Raji (cell line): ENCODE data around the gene LCP1.

Source experiments
- POLR2A ChIP-seq: IDR thresholded peaks from 2 replicates; pipeline ENCODE4 v1.6.1; 2011; ENCODE audit warnings: low read depth, low read length, control low read depth; ENCODE audit not compliant: insufficient read depth

Gene LCP1, protein sequence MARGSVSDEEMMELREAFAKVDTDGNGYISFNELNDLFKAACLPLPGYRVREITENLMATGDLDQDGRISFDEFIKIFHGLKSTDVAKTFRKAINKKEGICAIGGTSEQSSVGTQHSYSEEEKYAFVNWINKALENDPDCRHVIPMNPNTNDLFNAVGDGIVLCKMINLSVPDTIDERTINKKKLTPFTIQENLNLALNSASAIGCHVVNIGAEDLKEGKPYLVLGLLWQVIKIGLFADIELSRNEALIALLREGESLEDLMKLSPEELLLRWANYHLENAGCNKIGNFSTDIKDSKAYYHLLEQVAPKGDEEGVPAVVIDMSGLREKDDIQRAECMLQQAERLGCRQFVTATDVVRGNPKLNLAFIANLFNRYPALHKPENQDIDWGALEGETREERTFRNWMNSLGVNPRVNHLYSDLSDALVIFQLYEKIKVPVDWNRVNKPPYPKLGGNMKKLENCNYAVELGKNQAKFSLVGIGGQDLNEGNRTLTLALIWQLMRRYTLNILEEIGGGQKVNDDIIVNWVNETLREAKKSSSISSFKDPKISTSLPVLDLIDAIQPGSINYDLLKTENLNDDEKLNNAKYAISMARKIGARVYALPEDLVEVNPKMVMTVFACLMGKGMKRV

GRCh38 chr13:46181840-46182490, at the start of gene LCP1:
Gene LCP1, minus strand, starts transcription at chr13:46182177. Its CDS starts 22,515 bp downstream, at chr13:46159662.
- TF ChIP-seq POLR2A = peak; percentile 97

DNA sequence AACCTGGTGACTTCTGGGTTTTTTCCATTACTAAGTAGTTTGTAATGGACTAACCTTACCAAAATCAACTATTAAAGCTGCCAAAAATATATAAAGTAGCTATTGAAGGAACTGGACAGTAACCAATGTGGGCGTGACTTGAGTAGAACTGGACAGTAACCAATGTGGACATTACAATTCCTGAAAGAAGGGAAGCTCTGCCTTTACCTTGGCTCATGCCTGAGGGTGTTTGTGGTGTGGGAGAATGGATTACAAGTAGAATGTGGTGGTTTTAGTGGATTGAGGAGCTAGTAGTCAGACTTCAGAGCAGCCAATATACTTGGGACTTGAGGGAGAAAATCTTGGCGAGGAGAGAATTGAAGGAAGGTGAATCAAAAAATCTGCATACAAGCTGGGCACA, 47.3 kb upstream of the LCP1 start:
- no peak for TF ChIP-seq POLR2A

DNA sequence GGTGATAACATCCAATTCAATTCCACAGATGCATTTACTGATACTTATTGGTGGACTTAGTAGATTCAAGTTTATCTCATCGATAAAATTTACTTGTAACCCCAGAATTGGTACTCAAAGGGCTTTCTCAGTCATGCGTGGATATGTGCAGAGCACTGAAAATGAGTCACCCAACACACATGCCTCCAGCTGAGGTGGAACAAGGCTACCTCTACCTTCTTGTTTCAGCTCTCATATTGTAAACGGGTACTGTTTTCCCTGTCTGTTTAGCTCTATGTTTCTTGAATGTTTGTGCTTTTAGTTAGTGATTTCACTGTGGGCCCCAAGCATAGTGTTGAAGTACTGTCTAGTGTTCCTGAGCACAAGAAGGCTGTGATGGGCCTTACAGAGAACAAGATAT, 31.3 kb upstream of the LCP1 start:
- TF ChIP-seq POLR2A = no peak

- no peak for TF ChIP-seq POLR2A
Measured at GRCh38 chr13:46211483-46212351, 29.7 kb upstream of the LCP1 start, which contains the start of gene LRRC63. Gene LRRC63, plus strand, starts transcription at chr13:46211928. Its CDS starts 1,107 bp downstream, at chr13:46213035.

DNA sequence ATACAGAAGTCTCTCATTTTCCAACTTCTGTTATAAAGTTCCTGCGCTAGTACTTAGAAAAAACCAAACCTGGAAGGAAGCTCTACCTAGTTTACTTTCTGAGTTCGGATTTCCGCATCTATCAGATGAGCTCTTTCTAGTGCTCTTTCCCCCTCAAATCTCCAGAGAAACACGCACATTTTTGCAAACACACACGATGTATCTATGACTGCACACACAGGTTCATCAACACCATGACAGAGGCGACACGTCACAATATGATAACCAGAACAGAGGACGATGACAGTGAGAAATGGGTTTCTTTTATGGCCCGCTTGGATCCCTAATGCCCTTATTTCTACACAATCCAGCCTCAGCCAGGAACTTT, 29.1 kb upstream of the LCP1 start:
- TF ChIP-seq POLR2A = no peak

GRCh38 chr13:46210362-46211083, 28.5 kb upstream of the LCP1 start:
- TF ChIP-seq POLR2A = no peak

- TF ChIP-seq POLR2A = no peak
Measured at GRCh38 chr13:46207828-46208227, 25.9 kb upstream of the LCP1 start.

- no peak for TF ChIP-seq POLR2A
Measured at GRCh38 chr13:46206143-46206542, 24.2 kb upstream of the LCP1 start.

GRCh38 chr13:46202966-46203365, 21.0 kb upstream of the LCP1 start:
- no peak for TF ChIP-seq POLR2A

GRCh38 chr13:46202188-46202795, 20.3 kb upstream of the LCP1 start:
- TF ChIP-seq POLR2A = no peak

GRCh38 chr13:46198696-46199193, 16.8 kb upstream of the LCP1 start:
- TF ChIP-seq POLR2A = no peak

GRCh38 chr13:46197299-46198048, 15.5 kb upstream of the LCP1 start:
- TF ChIP-seq POLR2A = no peak

- TF ChIP-seq POLR2A = no peak
Measured at GRCh38 chr13:46195016-46195415, 13.0 kb upstream of the LCP1 start.
